Activated T-cell treated with anti-CD3 and anti-CD28 coated beads for 4 hours (primary cell): ENCODE results near the gene PNMT.

Source experiments
- DNase-seq: peaks from one replicate; pipeline ENCODE4 v3.0.0-alpha.2; 2020

Gene PNMT

DNA sequence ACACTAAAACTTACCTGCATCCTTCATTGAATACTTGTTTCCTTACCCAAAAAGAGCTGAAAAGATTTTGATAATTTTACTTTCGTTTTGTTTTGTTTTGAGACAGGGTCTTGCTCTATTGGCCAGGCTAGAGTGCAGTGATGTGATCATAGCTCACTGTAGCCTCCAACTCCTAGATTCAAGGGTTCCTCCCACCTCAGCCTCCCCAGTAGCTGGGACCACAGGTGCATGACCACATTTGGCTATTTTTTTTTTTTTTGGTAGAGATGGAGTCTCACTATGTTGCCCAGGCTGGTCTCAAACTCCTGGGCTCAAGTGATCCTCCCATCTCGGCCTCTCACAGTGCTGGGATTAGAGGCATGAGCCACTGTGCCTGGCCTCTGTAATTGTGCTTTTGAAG lies 13.1 kb upstream of the PNMT start:
- DNase-seq: no peak

GRCh38 chr17:39658346-39658745 lies 9.9 kb upstream of the PNMT start:
- no peak for DNase-seq

GRCh38 chr17:39658760-39659159 lies 9.5 kb upstream of the PNMT start:
- DNase-seq: no peak

DNA sequence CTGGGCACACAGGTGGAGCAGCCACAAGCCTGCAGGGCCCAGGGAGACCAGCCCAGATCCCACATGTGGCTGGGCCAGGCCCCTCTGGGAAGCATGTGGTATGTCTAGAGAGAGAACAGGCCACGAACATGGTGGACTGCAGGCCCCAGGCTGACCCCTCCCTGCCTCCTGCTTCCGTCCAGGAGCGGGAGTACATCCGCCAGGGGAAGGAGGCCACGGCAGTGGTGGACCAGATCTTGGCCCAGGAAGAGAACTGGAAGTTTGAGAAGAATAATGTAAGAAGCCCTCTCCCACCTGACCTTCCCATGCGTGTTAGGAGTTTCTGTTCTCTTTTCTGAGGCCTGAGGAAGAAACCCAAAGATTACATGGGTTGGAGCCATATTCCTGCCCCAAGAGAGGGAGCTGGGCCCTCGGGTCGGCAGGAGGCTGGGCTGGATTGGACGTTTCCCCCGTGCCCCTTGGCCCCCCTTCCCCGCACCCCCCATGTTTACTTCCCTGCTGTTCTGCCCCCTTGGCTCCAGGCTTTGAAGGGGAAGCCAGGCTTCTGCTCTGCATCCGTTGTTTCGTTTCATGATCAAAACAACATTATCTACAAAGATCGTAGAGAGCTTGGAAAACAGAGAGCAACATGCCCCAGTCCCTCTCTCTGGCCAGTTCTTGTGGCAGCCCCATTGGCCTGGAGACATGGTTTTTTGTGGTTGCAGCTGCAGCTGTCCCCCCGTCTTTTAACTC lies 8.8 kb upstream of the PNMT start:
- no peak for DNase-seq

DNA sequence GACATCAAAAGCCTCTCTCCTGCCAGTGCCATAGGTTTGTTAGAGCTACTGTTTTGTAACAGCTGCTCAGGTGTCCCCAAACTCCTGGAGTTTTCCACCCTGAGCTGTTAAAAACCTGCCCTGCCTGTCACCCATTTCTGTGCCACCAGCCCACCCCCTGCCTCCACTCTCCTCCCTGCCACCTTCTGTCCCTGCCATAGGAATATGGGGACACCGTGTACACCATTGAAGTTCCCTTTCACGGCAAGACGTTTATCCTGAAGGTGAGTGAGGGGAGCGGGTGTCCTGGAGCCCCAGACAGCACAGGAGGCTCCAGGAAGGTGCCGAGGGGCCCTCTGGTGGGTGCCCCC lies 8.3 kb upstream of the PNMT start:
- DNase-seq: no peak

GRCh38 chr17:39660397-39661385 lies 7.6 kb upstream of the PNMT start:
- DNase-seq: no peak

DNA sequence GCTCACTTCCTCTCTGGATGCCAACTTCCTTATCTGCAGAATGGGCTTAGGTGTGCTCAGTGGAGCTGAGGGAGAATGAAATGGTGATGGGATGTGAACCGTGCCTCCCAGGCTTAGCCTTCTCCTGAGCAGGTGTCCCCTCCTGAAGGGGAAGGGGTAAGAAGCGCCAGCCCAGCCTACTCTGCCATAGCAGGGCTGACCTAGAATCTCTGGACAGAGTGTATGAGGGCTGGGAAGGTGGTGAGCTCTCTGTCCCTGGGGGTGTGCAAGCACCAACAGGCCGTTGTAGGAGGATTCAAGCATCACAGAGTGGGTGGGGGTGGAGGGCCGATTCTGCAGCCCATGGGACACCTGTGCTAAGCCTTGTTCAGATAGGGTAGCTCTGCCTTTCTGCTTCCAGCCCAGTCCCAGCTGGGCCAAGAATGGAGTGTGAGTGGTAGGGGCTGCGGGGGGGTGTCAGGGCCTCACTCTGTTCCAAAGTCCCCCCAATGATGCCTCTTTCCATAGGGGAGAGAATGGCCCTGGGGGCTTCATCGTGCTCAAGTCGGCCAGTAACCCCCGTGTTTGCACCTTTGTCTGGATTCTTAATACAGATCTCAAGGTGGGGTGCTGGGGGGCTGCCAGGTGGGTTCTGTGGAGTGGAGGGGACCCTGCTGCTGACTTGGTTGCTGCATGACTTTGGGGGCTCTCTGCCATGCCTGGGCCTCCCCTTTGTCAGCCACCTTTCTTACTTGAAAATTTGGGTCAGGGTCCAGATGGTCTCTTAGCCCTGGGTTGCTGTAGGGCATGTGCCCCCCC lies 6.3 kb upstream of the PNMT start:
- DNase-seq: no peak

- no peak for DNase-seq
Measured at GRCh38 chr17:39662551-39663339, 5.5 kb upstream of the PNMT start.

GRCh38 chr17:39663340-39663687 lies 4.9 kb upstream of the PNMT start:
- DNase-seq: no peak

GRCh38 chr17:39663688-39664580 lies 4.3 kb upstream of the PNMT start:
- DNase-seq: no peak

GRCh38 chr17:39664581-39665561 lies 3.4 kb upstream of the PNMT start, which contains the start of gene TCAP:
TSS of gene TCAP (plus strand) at chr17:39665349. CDS start at chr17:39665360, 11 bp downstream.
- no peak for DNase-seq

DNA sequence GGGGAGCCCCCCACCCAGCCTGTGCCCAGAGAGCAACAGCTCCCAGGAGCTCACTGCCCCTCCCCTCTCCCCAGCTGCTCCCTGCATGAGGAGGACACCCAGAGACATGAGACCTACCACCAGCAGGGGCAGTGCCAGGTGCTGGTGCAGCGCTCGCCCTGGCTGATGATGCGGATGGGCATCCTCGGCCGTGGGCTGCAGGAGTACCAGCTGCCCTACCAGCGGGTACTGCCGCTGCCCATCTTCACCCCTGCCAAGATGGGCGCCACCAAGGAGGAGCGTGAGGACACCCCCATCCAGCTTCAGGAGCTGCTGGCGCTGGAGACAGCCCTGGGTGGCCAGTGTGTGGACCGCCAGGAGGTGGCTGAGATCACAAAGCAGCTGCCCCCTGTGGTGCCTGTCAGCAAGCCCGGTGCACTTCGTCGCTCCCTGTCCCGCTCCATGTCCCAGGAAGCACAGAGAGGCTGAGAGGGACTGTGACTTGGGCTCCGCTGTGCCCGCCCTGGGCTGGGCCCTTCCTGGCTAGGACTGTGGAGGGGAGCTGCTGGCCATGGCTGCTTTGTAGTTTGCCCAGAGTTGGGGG lies 2.5 kb upstream of the PNMT start:
- no peak for DNase-seq

- DNase-seq: no peak
Measured at GRCh38 chr17:39666231-39666600, 2.0 kb upstream of the PNMT start.

- DNase-seq: no peak
Measured at GRCh38 chr17:39666601-39667261, 1.5 kb upstream of the PNMT start.

- DNase-seq: no peak
Measured at GRCh38 chr17:39667262-39667944, 850 bp upstream of the PNMT start.

DNA sequence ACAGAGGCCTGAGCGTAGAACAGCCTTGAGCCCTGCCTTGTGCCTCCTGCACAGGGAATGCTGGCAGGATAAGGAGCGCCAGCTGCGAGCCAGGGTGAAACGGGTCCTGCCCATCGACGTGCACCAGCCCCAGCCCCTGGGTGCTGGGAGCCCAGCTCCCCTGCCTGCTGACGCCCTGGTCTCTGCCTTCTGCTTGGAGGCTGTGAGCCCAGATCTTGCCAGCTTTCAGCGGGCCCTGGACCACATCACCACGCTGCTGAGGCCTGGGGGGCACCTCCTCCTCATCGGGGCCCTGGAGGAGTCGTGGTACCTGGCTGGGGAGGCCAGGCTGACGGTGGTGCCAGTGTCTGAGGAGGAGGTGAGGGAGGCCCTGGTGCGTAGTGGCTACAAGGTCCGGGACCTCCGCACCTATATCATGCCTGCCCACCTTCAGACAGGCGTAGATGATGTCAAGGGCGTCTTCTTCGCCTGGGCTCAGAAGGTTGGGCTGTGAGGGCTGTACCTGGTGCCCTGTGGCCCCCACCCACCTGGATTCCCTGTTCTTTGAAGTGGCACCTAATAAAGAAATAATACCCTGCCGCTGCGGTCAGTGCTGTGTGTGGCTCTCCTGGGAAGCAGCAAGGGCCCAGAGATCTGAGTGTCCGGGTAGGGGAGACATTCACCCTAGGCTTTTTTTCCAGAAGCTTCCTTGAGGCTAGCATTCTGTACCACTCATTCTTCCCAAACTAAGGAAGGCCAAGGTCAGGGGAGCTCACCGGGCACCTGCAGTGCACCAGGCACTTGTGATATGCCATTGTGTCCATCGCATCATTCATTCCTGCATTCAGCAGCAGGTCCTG lies 1.9 kb downstream of the PNMT start:
- DNase-seq: no peak

- no peak for DNase-seq
Measured at GRCh38 chr17:39670746-39671145, 2.5 kb downstream of the PNMT start.
